RWPE2 (cell line): ENCODE data around the gene EDN3.

ENCODE experiments used
- ATAC-seq: fragments of 200-7000 bp; cut with Tn5 transposase; 3 replicates; pipeline ENCODE4 v1.9.1; 2021; ENCODE audit warnings: low read depth
- DNase-seq: peaks from one replicate; pipeline ENCODE4 v3.0.0-alpha.2; 2020; ENCODE audit warnings: low spot score
- H3K27ac ChIP-seq: fragments of 450-650 bp; 2 replicates; pipeline ENCODE4 v1.5.1; 2017; ENCODE audit warnings: mild to moderate bottlenecking; ENCODE audit not compliant: poor library complexity, severe bottlenecking
- H3K27me3 ChIP-seq: fragments of 250-450 bp; sonication (Bioruptor Pico); 2 replicates; pipeline ENCODE4 v1.5.1; 2021; ENCODE audit warnings: mild to moderate bottlenecking, moderate library complexity; ENCODE audit not compliant: insufficient read depth, poor library complexity, severe bottlenecking
- H3K36me3 ChIP-seq: fragments of 250-450 bp; sonication (Bioruptor Pico); 2 replicates; pipeline ENCODE4 v1.5.1; 2020; ENCODE audit warnings: low read depth, mild to moderate bottlenecking, moderate library complexity
- H3K4me1 ChIP-seq: fragments of 250-450 bp; sonication (Bioruptor Pico); 2 replicates; pipeline ENCODE4 v1.5.1; 2021; ENCODE audit warnings: mild to moderate bottlenecking, moderate library complexity; ENCODE audit not compliant: insufficient read depth, poor library complexity, severe bottlenecking
- H3K4me3 ChIP-seq: fragments of 250-450 bp; sonication (Bioruptor Pico); 2 replicates; pipeline ENCODE4 v1.5.1; 2021; ENCODE audit warnings: mild to moderate bottlenecking, moderate library complexity; ENCODE audit not compliant: severe bottlenecking
- H3K9me3 ChIP-seq: fragments of 250-450 bp; sonication (Bioruptor Pico); 2 replicates; pipeline ENCODE4 v1.5.1; 2021; ENCODE audit warnings: mild to moderate bottlenecking, moderate library complexity; ENCODE audit not compliant: severe bottlenecking
- TF ChIP-seq, protein P1 (sequence below): fragments of 450-650 bp; IDR thresholded peaks from one replicate; pipeline ENCODE4 v1.5.1; 2017; ENCODE audit warnings: mild to moderate bottlenecking, moderate library complexity; ENCODE audit not compliant: poor library complexity, severe bottlenecking

EDN3 gene

DNA sequence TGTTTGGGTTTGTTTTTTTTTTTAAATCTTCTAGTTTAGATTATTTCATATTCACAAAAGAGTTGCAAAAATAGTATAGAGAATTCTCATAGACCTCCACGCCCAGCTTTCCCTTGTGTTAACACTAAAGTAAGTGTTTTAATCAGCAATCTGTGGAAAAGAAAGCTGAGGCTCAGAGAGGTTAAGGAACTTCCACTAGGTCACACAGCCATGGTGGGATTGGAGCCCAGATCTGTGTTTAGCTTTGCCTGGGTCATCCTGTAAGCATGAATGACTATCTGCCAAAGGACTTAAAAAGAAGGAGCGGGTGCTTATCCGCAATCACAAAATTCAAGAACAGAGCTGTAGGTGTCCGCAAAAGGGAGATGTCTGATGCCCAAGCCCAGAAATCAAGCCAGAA is 60.5 kb downstream of the EDN3 start:
- Histone ChIP-seq H3K4me1 (no peaks in the 10 kb centered on the region), H3K27me3 (peaks cover 74% of the 10 kb centered on the region), H3K9me3 (no peaks in the 10 kb centered on the region), H3K27ac (no peak overlapping the region), H3K36me3 (no peaks in the 10 kb centered on the region), H3K4me3 (no peak overlapping the region)
- DNase-seq (no peak), ATAC-seq (no peak)
- TF ChIP-seq, protein P1, sequence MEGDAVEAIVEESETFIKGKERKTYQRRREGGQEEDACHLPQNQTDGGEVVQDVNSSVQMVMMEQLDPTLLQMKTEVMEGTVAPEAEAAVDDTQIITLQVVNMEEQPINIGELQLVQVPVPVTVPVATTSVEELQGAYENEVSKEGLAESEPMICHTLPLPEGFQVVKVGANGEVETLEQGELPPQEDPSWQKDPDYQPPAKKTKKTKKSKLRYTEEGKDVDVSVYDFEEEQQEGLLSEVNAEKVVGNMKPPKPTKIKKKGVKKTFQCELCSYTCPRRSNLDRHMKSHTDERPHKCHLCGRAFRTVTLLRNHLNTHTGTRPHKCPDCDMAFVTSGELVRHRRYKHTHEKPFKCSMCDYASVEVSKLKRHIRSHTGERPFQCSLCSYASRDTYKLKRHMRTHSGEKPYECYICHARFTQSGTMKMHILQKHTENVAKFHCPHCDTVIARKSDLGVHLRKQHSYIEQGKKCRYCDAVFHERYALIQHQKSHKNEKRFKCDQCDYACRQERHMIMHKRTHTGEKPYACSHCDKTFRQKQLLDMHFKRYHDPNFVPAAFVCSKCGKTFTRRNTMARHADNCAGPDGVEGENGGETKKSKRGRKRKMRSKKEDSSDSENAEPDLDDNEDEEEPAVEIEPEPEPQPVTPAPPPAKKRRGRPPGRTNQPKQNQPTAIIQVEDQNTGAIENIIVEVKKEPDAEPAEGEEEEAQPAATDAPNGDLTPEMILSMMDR: no peak

DNA sequence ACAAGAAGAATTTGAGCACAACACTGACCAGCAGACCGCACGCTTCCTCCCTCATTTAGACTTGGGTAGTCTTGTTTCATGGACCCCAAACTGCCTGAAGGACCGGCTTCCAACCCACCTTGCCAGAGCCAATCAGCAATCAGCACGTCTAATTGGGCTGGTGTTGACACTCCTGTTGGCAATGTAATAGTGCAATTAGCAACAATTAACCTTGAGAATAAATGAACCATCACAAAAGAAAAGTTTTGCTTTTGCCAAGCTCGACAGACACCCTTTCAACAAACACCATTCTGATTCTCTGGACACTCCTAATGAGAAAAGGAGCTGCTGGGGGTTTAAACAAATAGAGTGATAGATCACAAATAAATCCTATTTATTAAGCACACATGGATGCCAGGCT is 61.0 kb downstream of the EDN3 start:
- DNase-seq: no peak
- no peak overlapping the region for H3K27ac ChIP-seq
- no peak for ATAC-seq
- no peaks in the 10 kb centered on the region for H3K4me1 ChIP-seq
- H3K4me3 ChIP-seq: no peak overlapping the region
- TF ChIP-seq, protein P1: no peak
- H3K36me3 ChIP-seq: no peaks in the 10 kb centered on the region
- H3K27me3 ChIP-seq: peaks cover 79% of the 10 kb centered on the region
- no peaks in the 10 kb centered on the region for H3K9me3 ChIP-seq

DNA sequence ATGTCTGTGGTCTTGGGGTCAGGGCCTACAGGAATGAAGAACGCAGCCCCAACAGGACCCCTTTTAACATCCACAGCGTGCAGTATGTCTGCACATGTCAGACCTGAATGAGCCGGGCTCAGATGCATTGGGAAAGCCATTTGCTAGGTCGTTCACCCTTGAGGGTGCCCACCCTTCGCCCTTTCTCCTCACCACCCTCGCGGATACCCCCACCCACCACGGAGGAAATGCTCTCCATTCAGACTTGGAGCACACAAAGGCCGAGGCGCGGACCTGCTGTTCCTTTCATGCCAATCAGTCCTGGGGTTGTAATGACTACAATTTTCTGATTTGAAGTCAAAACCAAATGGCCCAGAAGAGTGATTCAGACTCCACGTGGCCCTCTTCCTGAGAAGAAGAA is 62.7 kb downstream of the EDN3 start:
- Histone ChIP-seq H3K27me3 (peaks cover 84% of the 10 kb centered on the region), H3K36me3 (no peaks in the 10 kb centered on the region), H3K9me3 (no peaks in the 10 kb centered on the region), H3K27ac (no peak overlapping the region), H3K4me1 (no peaks in the 10 kb centered on the region), H3K4me3 (no peak overlapping the region)
- ATAC-seq: no peak
- TF ChIP-seq, protein P1: no peak
- no peak for DNase-seq

DNA sequence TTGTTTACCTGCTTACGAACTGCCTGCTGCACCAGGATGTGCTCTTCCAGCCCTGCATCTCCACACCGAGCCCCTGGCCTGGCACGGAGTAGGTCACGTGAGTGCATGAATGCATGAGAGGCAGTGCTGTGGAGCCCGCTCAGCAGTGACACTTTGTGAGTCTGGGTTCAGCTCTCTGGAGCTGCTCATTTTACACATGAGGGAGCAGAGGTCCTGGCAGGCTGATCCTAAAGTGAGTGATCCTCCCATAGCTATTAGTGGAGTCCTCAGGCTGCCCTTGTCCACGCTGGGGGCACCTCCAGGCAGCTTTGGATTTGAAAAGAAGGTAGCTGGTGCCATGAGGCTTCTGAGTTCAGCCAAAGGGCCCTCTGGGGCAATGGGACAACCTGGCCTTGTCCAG is 64.2 kb downstream of the EDN3 start:
- H3K36me3 ChIP-seq: no peaks in the 10 kb centered on the region
- peaks cover 86% of the 10 kb centered on the region for H3K27me3 ChIP-seq
- ATAC-seq (no peak), DNase-seq (no peak)
- H3K27ac ChIP-seq: no peak overlapping the region
- H3K9me3 ChIP-seq: no peaks in the 10 kb centered on the region
- no peak overlapping the region for H3K4me3 ChIP-seq
- H3K4me1 ChIP-seq: no peaks in the 10 kb centered on the region
- TF ChIP-seq, protein P1: no peak

DNA sequence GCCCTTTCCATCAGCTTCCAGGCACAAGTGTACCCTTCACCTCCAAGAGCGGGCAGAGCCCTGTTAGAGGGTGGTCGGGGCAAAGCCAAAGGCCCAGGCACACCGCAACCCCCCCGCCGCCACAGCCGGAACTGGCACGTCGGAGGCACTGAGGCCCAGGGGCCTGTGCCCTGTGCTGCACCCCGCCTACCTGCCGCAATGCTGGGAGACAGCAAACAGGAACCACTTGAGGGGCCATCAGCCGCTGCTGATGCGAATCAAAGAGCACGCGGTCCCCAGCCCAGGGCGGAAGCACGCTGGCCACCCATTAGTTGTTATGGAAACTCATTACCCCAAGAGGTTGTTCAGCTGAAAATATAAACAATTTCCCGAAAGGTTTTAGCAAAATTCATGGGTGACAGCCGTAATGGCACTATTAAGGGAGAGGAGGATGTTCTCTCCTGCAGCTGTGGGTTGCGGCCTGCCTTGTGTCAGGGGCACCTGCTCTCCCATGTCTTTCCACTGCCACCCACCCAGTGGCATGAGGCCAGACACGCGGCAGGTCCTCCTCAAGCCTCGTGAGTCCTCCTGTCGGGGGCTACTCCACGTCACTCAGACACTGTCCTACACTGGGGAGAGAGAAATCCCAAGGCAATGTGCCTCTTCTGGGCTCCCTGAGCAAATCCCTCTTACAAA is 65.3 kb downstream of the EDN3 start:
- H3K4me1 ChIP-seq: no peaks in the 10 kb centered on the region
- TF ChIP-seq, protein P1: no peak
- no peaks in the 10 kb centered on the region for H3K9me3 ChIP-seq
- no peak for DNase-seq
- no peaks in the 10 kb centered on the region for H3K36me3 ChIP-seq
- peaks cover 88% of the 10 kb centered on the region for H3K27me3 ChIP-seq
- H3K4me3 ChIP-seq: no peak overlapping the region
- ATAC-seq: no peak
- no peak overlapping the region for H3K27ac ChIP-seq
